Neutrophil (primary cell): ENCODE results near the gene ZKSCAN2.

Experiments
- H3K27ac ChIP-seq: fragments of 200-600 bp; sonication (generic); 2 replicates; pipeline ENCODE4 v1.5.1; 2016; ENCODE audit warnings: mild to moderate bottlenecking, moderate library complexity
- H3K27me3 ChIP-seq: fragments of 200-600 bp; sonication (generic); 2 replicates; pipeline ENCODE4 v1.6.0; 2016; ENCODE audit warnings: mild to moderate bottlenecking
- H3K36me3 ChIP-seq: fragments of 200-600 bp; sonication (generic); 2 replicates; pipeline ENCODE4 v1.5.1; 2017
- H3K4me1 ChIP-seq, 2 experiments: fragments of 200-600 bp in 1 of 2; sonication (generic) in 1 of 2; 1 replicate in 1 of 2; 2 replicates in 1 of 2; pipeline versions ENCODE4 v1.5.1 to v1.6.1; 2013 to 2016; ENCODE audit warnings: low read depth in 1 of 2, low read length in 1 of 2, mild to moderate bottlenecking in 1 of 2, moderate library complexity in 1 of 2; ENCODE audit not compliant: control insufficient read depth in 1 of 2, insufficient read depth in 1 of 2
- H3K4me3 ChIP-seq, 2 experiments: fragments of 200-600 bp in 1 of 2; sonication (generic) in 1 of 2; 1 replicate in 1 of 2; 2 replicates in 1 of 2; pipeline ENCODE4 v1.5.1; 2013 to 2016; ENCODE audit warnings: low read depth in 1 of 2, low read length in 1 of 2, mild to moderate bottlenecking in 1 of 2, moderate library complexity in 1 of 2
- H3K9me3 ChIP-seq: fragments of 200-600 bp; sonication (generic); 2 replicates; pipeline ENCODE4 v1.5.1; 2016
- TF ChIP-seq, protein P1 (sequence below): fragments of 200-600 bp; sonication (generic); IDR thresholded peaks from 2 replicates; pipeline ENCODE4 v1.5.1; 2016; ENCODE audit warnings: antibody characterized with exemption

Gene ZKSCAN2

DNA sequence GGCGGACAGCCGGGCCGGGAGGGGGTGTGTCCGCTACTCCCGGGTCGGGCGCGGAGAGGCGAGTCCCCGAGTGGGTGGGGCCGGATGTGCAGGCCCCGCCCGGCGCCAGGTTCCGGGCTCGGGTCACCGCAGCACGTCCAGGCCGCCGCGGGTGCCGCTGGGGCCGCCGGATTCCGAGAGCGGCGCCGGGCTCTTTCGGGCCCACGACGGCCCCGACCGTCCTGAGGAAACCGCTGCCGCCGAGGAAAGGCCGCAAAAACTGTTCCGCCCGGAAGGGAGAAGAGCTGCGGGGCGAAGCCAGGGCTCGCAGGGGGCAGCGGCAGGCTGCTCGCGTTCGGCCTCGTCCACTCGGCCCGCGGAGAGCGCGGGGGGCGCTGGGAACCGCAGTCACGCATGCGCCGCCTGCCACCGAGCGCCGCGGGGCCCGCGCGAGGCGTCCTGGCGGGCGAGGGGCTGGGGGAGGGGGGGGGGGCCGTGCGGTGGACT, at the start of gene ZKSCAN2:
TSS of gene ZKSCAN2 (minus strand) at position 376 of the 486 bp plus-strand sequence. CDS start 718 bp downstream, outside the sequence.
- TF ChIP-seq, protein P1, sequence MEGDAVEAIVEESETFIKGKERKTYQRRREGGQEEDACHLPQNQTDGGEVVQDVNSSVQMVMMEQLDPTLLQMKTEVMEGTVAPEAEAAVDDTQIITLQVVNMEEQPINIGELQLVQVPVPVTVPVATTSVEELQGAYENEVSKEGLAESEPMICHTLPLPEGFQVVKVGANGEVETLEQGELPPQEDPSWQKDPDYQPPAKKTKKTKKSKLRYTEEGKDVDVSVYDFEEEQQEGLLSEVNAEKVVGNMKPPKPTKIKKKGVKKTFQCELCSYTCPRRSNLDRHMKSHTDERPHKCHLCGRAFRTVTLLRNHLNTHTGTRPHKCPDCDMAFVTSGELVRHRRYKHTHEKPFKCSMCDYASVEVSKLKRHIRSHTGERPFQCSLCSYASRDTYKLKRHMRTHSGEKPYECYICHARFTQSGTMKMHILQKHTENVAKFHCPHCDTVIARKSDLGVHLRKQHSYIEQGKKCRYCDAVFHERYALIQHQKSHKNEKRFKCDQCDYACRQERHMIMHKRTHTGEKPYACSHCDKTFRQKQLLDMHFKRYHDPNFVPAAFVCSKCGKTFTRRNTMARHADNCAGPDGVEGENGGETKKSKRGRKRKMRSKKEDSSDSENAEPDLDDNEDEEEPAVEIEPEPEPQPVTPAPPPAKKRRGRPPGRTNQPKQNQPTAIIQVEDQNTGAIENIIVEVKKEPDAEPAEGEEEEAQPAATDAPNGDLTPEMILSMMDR: no peak
- Histone ChIP-seq H3K4me3 (peak within 1 kb of the TSS; percentile 71 to 86), H3K36me3 (peaks cover 3% of the 10 kb centered on the region), H3K27me3 (no peaks in the 10 kb centered on the region), H3K4me1 (peaks cover 22 to 24% of the 10 kb centered on the region in 2 experiments), H3K27ac (peak within 1 kb of the TSS; percentile 96), H3K9me3 (no peaks in the 10 kb centered on the region)

DNA sequence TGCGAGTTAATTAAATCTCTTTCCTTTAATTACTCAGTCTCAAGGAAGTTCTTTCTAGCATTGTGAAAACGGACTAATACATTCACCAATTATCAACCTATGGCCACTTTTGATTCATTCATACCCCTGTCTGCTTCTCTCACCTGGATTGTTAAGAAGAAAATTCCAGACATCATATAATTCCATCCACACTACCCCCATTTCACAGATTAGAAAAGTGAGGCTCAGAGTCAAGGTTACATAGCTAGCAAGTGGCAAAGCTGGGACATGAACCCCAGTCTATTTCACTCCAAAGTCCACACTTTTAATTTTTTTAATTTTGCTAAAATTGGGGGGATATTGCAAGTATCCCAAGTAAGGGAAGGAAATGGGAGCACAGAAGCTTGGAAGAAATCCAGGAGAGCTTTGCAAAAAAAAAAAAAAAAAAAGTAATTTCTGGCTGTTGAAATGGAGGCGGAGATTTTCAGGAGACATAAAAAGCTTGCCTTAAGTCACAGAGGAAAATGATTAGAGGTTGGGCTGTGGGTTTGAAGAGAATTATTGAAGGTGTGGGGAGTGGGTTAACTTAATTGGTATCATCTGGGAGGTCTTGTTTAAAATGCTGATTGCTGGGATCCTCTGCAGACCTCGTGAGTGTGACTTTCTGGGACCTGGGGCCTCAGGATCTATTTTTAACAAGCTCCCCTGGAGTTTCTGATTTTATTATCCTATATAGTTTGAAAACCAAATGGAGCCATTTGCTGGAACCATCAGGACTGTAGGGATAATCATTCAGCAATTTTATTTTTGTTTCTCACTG, 42.3 kb upstream of the ZKSCAN2 start:
- TF ChIP-seq, protein P1: no peak
- Histone ChIP-seq H3K9me3 (no peaks in the 10 kb centered on the region), H3K4me1 (no peaks in the 10 kb centered on the region), H3K36me3 (no peaks in the 10 kb centered on the region), H3K27ac (no peak overlapping the region), H3K4me3 (no peak overlapping the region), H3K27me3 (no peaks in the 10 kb centered on the region)

DNA sequence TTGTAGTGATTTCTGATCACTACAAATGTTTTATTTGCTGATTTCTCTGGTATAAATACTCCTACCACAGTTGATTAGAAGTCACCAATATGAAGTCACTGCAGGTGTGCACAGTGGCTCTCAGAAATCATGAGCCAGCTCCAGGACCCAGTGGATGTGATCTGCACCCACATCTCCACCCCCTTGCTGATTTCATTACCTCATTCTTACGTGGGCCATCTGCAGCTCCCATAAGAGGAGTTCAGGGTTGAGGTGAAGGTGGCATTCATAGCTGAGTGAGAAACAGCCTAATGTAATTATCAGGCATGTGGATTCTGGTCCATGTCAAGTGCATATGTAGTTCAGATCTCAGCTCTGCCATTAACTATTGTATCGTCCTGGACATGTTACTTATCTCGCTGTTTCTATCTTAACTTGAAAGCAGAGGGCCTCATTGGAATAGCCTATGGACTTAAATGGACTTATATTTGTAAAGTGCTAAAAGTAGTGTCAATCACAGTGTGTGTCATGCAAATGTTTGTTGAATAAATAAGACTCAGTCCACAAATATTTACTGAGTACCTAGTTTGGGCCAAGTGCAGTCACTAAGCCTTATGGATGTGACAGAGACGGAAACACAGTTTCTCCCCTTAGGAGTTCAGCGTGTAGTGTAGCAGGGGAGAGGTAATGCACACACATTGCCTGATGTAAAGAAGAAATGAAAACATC, 40.7 kb upstream of the ZKSCAN2 start:
- no peaks in the 10 kb centered on the region for H3K27me3 ChIP-seq
- no peaks in the 10 kb centered on the region for H3K36me3 ChIP-seq
- H3K4me1 ChIP-seq: no peaks in the 10 kb centered on the region
- TF ChIP-seq, protein P1: no peak
- no peak overlapping the region for H3K4me3 ChIP-seq
- H3K9me3 ChIP-seq: no peaks in the 10 kb centered on the region
- no peak overlapping the region for H3K27ac ChIP-seq

DNA sequence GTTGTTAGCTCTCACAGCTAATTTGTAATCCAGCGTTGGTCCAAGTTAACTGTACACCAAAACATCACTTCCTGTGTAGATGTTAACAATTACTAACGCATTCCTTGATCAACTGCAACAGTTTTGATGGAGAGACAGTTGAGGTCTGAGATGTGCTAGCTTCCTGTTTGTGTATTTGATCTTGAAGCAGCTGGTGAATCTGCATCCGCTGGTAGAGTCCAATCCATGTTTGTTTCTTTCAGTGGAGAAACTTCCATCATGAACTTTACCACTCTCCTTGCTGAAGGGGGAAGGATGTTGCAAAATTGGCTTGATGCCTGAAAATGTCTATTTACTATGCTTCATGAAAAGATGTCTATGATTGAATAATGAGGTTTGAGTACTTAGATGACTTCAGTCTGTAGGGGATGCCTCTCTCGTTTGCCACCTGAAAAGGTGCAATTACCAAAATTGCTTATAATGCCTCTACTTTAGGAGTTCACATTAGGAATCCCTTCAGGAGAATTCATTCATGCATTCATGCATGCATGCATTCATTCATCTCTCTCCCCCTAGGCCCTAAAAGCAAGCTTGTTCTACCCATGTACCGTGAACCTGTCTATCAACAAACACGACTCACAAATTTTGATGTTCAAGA, 39.6 kb upstream of the ZKSCAN2 start:
- no peak overlapping the region for H3K4me3 ChIP-seq
- H3K36me3 ChIP-seq: no peaks in the 10 kb centered on the region
- no peaks in the 10 kb centered on the region for H3K4me1 ChIP-seq
- no peaks in the 10 kb centered on the region for H3K9me3 ChIP-seq
- H3K27me3 ChIP-seq: no peaks in the 10 kb centered on the region
- H3K27ac ChIP-seq: no peak overlapping the region
- TF ChIP-seq, protein P1: no peak

DNA sequence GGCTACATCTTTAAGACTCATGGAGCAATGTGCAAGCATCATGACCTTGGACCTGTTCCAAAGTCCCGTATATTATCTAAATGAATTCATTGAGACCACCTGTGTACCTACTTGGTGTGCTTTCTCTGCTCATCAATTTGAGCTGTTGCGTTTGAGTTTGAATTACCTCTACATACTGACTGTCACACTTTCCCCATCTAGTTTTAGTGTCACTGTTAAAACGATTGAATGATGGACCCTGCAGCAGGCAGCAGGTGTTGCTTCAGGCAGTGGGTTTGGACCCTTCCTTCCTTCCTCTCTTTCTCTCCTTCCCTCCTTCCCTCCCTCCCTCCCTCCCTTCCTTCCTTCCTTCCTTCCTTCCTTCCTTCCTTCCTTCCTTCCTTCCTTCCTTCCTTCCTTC, 33.9 kb upstream of the ZKSCAN2 start:
- Histone ChIP-seq H3K27me3 (no peaks in the 10 kb centered on the region), H3K4me3 (no peak overlapping the region), H3K36me3 (no peaks in the 10 kb centered on the region), H3K27ac (no peak overlapping the region), H3K9me3 (no peaks in the 10 kb centered on the region), H3K4me1 (no peaks in the 10 kb centered on the region)
- TF ChIP-seq, protein P1: no peak
